LNCaP clone FGC (cell line): Measurements from ENCODE around the gene SARDH.

Source experiments
- DNase-seq: peaks from one replicate; pipeline ENCODE4 v3.0.0-alpha.2; 2011; ENCODE audit warnings: low read depth
- H3K4me3 ChIP-seq: 2 replicates; pipeline ENCODE4 v1.5.1; 2011; ENCODE audit warnings: mild to moderate bottlenecking, low read depth, low read length, control low read depth
- CTCF ChIP-seq: IDR thresholded peaks from 2 replicates; pipeline ENCODE4 v1.5.1; 2012; ENCODE audit warnings: mild to moderate bottlenecking; ENCODE audit not compliant: control insufficient read depth, insufficient read depth; ENCODE audit errors: extremely low read depth

The SARDH gene

GRCh38 chr9:133690081-133690561 is 48.0 kb downstream of the SARDH start:
- no peak overlapping the region for H3K4me3 ChIP-seq
- DNase-seq: no peak
- no peak for TF ChIP-seq CTCF

GRCh38 chr9:133689151-133689763 is 48.9 kb downstream of the SARDH start:
- no peak for DNase-seq
- H3K4me3 ChIP-seq: no peak overlapping the region
- no peak for TF ChIP-seq CTCF

GRCh38 chr9:133687856-133688761 is 50.0 kb downstream of the SARDH start:
- DNase-seq: no peak
- no peak overlapping the region for H3K4me3 ChIP-seq
- TF ChIP-seq CTCF: no peak

- DNase-seq: no peak
- no peak for TF ChIP-seq CTCF
- H3K4me3 ChIP-seq: no peak overlapping the region
These were observed 51.2 kb downstream of the SARDH start for GRCh38 chr9:133686642-133687575.

GRCh38 chr9:133685653-133686609 is 52.2 kb downstream of the SARDH start:
- H3K4me3 ChIP-seq: no peak overlapping the region
- no peak for TF ChIP-seq CTCF
- no peak for DNase-seq

GRCh38 chr9:133684936-133685361 is 53.2 kb downstream of the SARDH start:
- no peak for DNase-seq
- no peak overlapping the region for H3K4me3 ChIP-seq

More at GRCh38 chr9:133684936-133685361, 53.2 kb downstream of the SARDH start:
- TF ChIP-seq CTCF: no peak
